HepG2 (cell line): ENCODE measurements around the gene RSPH1. TPM values are rescaled to one million over a fixed set of nuclear protein-coding genes. Genes with fewer than 3 reads are reported as not detected.

Source experiments
- ATAC-seq: fragments of 200-7000 bp; cut with Tn5 transposase; 3 replicates; pipeline ENCODE4 v1.9.1; 2020; ENCODE audit warnings: mild to moderate bottlenecking, moderate library complexity
- BruUV-seq: library from RNA; stranded (reverse); fragments of 400-500 nt; replicated peaks from 2 replicates; lab custom pipeline; 2021; lab: Mats Ljungman, UMichigan
- CTCF ChIA-PET: fragments of 300-600 bp; formaldehyde crosslinking; extraction: SDS; loops from one replicate; lab custom pipeline; 2021; ENCODE audit warnings: low total read pairs, inconsistent platforms, low intra/inter-chr PET ratio; lab: Yijun Ruan, JAX
- POLR2A ChIA-PET: fragments of 350-600 bp; sonication (Branson Sonifier 250); formaldehyde crosslinking; loops from one replicate; lab custom pipeline; 2020; ENCODE audit warnings: antibody characterized with exemption, inconsistent platforms; lab: Yijun Ruan, JAX
- DNase-seq: peaks from one replicate; pipeline ENCODE4 v3.0.0-alpha.2; 2015; ENCODE audit warnings: low spot score
- FAIRE-seq: peaks from 3 replicates; lab custom pipeline; 2011; peaks lifted over from hg19 to GRCh38; lab: Jason Lieb, UNC
- H2AFZ ChIP-seq: one replicate; pipeline ENCODE4 v1.6.1; 2011; ENCODE audit warnings: low read length, inconsistent platforms
- H3K27ac ChIP-seq: fragments of 300-600 bp; 3 replicates; pipeline ENCODE4 v1.8.0; 2011; ENCODE audit warnings: mixed run types, mild to moderate bottlenecking, mixed read lengths, low read length, inconsistent platforms; ENCODE audit not compliant: insufficient read depth; ENCODE audit errors: extremely low read length
- H3K27me3 ChIP-seq, 2 experiments: fragments of 200-600 bp in 1 of 2; 2 replicates in 1 of 2; 3 replicates in 1 of 2; pipeline versions ENCODE4 v1.6.0 to v1.8.0; 2011; ENCODE audit warnings: low read length in 2 of 2, mild to moderate bottlenecking in 2 of 2, moderate library complexity in 2 of 2, inconsistent platforms in 1 of 2; ENCODE audit not compliant: insufficient read depth in 2 of 2, control insufficient read depth in 1 of 2
- H3K36me3 ChIP-seq, 2 experiments: fragments of 200-600 bp in 1 of 2; replicated peaks in 1 of 2; 2 replicates in 1 of 2; 3 replicates in 1 of 2; pipeline versions ENCODE4 v1.5.1 to v1.8.0; 2011; ENCODE audit warnings: low read length in 2 of 2, inconsistent platforms in 1 of 2; ENCODE audit not compliant: insufficient read depth in 2 of 2, control insufficient read depth in 1 of 2
- H3K4me1 ChIP-seq: 2 replicates; pipeline ENCODE4 v1.5.1; 2012; ENCODE audit warnings: low read length, inconsistent platforms; ENCODE audit not compliant: insufficient read depth
- H3K4me2 ChIP-seq: 2 replicates; pipeline ENCODE4 v1.6.0; 2011; ENCODE audit warnings: low read depth, low read length, inconsistent platforms
- H3K4me3 ChIP-seq, 3 experiments: fragments of 200-600 bp in 1 of 3; sonication (generic), shearing (Covaris generic) in 1 of 3; replicated peaks in 1 of 3; 2 replicates each; pipeline ENCODE4 v1.5.1; 2011 to 2016; ENCODE audit warnings: low read length in 3 of 3, inconsistent platforms in 2 of 3, low read depth in 2 of 3, mild to moderate bottlenecking in 2 of 3, control low read depth in 1 of 3, mixed read lengths in 1 of 3; ENCODE audit not compliant: insufficient read depth in 1 of 3
- H3K79me2 ChIP-seq: one replicate; pipeline ENCODE4 v1.6.1; 2011; ENCODE audit warnings: low read length, inconsistent platforms; ENCODE audit not compliant: insufficient read depth
- H3K9ac ChIP-seq: 2 replicates; pipeline ENCODE4 v1.6.0; 2011; ENCODE audit warnings: mild to moderate bottlenecking, low read depth, low read length, inconsistent platforms; ENCODE audit not compliant: insufficient read depth
- H3K9me3 ChIP-seq: 2 replicates; pipeline ENCODE4 v1.5.1; 2012; ENCODE audit warnings: mild to moderate bottlenecking, low read length
- H4K20me1 ChIP-seq: 2 replicates; pipeline ENCODE4 v1.6.0; 2011; ENCODE audit warnings: inconsistent platforms, mild to moderate bottlenecking, low read length, moderate library complexity; ENCODE audit not compliant: insufficient read depth
- ATF7 ChIP-seq, 2 experiments: fragments of 450-650 bp in 1 of 2; sonication (generic) in 1 of 2; formaldehyde crosslinking in 1 of 2; IDR thresholded peaks; 2 replicates each; pipeline versions ENCODE4 v1.4.0 to v1.6.1; 2016 to 2020; ENCODE audit warnings: antibody characterized with exemption in 1 of 2, mild to moderate bottlenecking in 1 of 2, missing genetic modification reagents in 1 of 2
- CREB1 ChIP-seq, 2 experiments: fragments of 450-650 bp in 1 of 2; IDR thresholded peaks; 2 replicates each; pipeline ENCODE4 v1.6.1; 2016 to 2017; ENCODE audit warnings: control low read depth in 1 of 2, mild to moderate bottlenecking in 1 of 2, missing compliant biosample characterization in 1 of 2, missing genetic modification characterization in 1 of 2
- E2F5 ChIP-seq: sonication (generic); formaldehyde crosslinking; conservative IDR thresholded peaks from 2 replicates; pipeline ENCODE4 v1.4.0; 2020; ENCODE audit warnings: missing genetic modification reagents
- ISL2 ChIP-seq: sonication (generic); formaldehyde crosslinking; IDR thresholded peaks from 2 replicates; pipeline ENCODE4 v1.5.0; 2020; ENCODE audit warnings: missing genetic modification reagents
- ONECUT2 ChIP-seq: sonication (generic); formaldehyde crosslinking; IDR thresholded peaks from 2 replicates; pipeline ENCODE4 v1.4.0; 2020; ENCODE audit warnings: missing genetic modification reagents
- PRPF4 ChIP-seq: fragments of 200-400 bp; formaldehyde crosslinking; IDR thresholded peaks from 2 replicates; pipeline ENCODE4 v1.6.1; 2016; ENCODE audit warnings: low read length, low read depth; ENCODE audit not compliant: poor library complexity, severe bottlenecking
- RFX3 ChIP-seq: IDR thresholded peaks from 2 replicates; pipeline ENCODE4 v1.6.1; 2016; ENCODE audit warnings: missing biosample characterization, missing genetic modification reagents
- WGBS: methylation state at CpG from one replicate; pipeline ENCODE4 v1.1.6; 2017; ENCODE audit warnings: low lambda C conversion rate; 5-methylcytosine and 5-hydroxymethylcytosine counted together
- in situ Hi-C: cut with HindIII; loops from 2 replicates; pipeline ENCODE4 v1.10.0; 2017; ENCODE audit warnings: low pct_unique_long_range_greater_than_20kb; ENCODE audit not compliant: extremely low pct_ligation_motif_present
- intact Hi-C: fragments of 100-400 bp; cut with micrococcal nuclease; formaldehyde crosslinking; loops from one replicate; pipeline ENCODE4 v1.10.0; 2022; ENCODE audit not compliant: unreplicated experiment
- polyA plus RNA-seq, 8 experiments: library from polyadenylated mRNA; depleted of rRNA in 3 of 8; stranded (reverse) in 7 of 8; unstranded in 1 of 8; fragments of >200 nt; fragmentation: Illumina TruSeq in 4 of 8; extraction: Trizol in 4 of 8; gene quantifications; 2 replicates each; pipeline versions ENCODE4 v1.2.1 to v1.2.3, GENCODE V29; 2011 to 2016; ENCODE audit warnings: low read depth in 4 of 8, missing spikeins in 1 of 8, mixed read lengths in 1 of 8; ENCODE audit not compliant: insufficient read depth in 1 of 8
- total RNA-seq, 5 experiments: library from RNA; depleted of rRNA; stranded (reverse); fragments of >200 nt; fragmentation: Illumina TruSeq; extraction: Trizol; gene quantifications; 2 replicates each; pipeline ENCODE4 v1.2.3, GENCODE V29; 2016; ENCODE audit warnings: low read depth in 1 of 5

RSPH1 gene
- total and polyA plus RNA-seq, 2 of the 13 experiments (the other 11 are each of a cell fraction or from before 2014, with no cell fraction given) = not detected

GRCh38 chr21:42524341-42525028, 28.5 kb upstream of the RSPH1 start:
- 0 out of 5 replicates have a peak, but pooled peaks cover 0 to 4% of the 10 kb centered on the region in 2 experiments for H3K27me3 ChIP-seq
- no peak overlapping the region for H2AFZ ChIP-seq
- H3K4me1 ChIP-seq = peaks cover 40% of the 10 kb centered on the region
- BruUV-seq = no TSS peak
- H3K4me3 ChIP-seq = no peak overlapping the region
- no peak overlapping the region for H3K27ac ChIP-seq
- intact Hi-C loops (loop anchor here (5.0 kb wide), 1 partner anchor 48 kb away; no protein-coding TSS in a partner anchor), in situ Hi-C loops (no loop called here)
- POLR2A ChIA-PET = no interaction called here
- no peaks in the 10 kb centered on the region for H3K36me3 ChIP-seq
- WGBS = 36% methylated on average over 9 of the region's 17 CpGs
- DNase-seq = peak; percentile 9
- no peaks in the 10 kb centered on the region for H4K20me1 ChIP-seq
- FAIRE-seq = no peak
- peak overlapping the region; percentile 30 for H3K4me2 ChIP-seq
- H3K9ac ChIP-seq = no peak overlapping the region
- ATAC-seq = no peak
- TF ChIP-seq RFX3 (CRISPR knock-in tag) (peak; percentile 64), PRPF4 (no peak), ONECUT2 (CRISPR knock-in tag) (no peak), ISL2 (CRISPR knock-in tag) (no peak), ATF7 (IDR thresholded peaks at IDR 0.05) (peak; percentile 45; the same call in 1 of the 2 replicates), ATF7 (CRISPR knock-in tag; IDR thresholded peaks at IDR 0.05) (no peak), CREB1 (IDR thresholded peaks at IDR 0.05) (peak; percentile 81), CREB1 (CRISPR knock-in tag; IDR thresholded peaks at IDR 0.05) (no peak), E2F5 (no peak)
- TF ChIP-seq, all 625 proteins: peak for 3
- CTCF ChIA-PET = no interaction called here
- H3K79me2 ChIP-seq = no peaks in the 10 kb centered on the region
- no peaks in the 10 kb centered on the region for H3K9me3 ChIP-seq
